Measurements from ENCODE around the gene RAB4B.

DNA sequence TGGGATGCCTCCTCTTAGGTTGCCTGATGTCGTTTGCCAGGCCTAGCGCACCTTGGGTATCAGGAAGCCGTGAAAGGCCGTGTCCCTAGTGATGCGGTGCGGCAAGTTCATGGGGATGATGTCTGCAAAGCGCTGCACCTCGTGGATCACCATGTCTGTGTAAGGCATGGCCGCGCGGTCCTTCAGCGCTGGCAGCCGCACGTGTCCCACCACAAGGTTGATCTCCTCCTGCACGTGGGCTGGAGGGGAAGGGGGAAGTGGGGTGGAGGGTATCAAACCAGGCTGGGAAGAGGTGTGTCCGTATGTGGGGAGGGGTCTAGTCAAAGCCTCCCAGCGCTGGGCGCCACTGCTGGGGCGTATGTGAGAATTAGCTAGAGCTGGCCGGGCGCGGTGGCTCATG, 44.1 kb downstream of the RAB4B start:
- TF ChIP-seq, protein P1, sequence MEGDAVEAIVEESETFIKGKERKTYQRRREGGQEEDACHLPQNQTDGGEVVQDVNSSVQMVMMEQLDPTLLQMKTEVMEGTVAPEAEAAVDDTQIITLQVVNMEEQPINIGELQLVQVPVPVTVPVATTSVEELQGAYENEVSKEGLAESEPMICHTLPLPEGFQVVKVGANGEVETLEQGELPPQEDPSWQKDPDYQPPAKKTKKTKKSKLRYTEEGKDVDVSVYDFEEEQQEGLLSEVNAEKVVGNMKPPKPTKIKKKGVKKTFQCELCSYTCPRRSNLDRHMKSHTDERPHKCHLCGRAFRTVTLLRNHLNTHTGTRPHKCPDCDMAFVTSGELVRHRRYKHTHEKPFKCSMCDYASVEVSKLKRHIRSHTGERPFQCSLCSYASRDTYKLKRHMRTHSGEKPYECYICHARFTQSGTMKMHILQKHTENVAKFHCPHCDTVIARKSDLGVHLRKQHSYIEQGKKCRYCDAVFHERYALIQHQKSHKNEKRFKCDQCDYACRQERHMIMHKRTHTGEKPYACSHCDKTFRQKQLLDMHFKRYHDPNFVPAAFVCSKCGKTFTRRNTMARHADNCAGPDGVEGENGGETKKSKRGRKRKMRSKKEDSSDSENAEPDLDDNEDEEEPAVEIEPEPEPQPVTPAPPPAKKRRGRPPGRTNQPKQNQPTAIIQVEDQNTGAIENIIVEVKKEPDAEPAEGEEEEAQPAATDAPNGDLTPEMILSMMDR (IDR thresholded peaks at IDR 0.05): no peak
- TF ChIP-seq EZH2 (IDR thresholded peaks at IDR 0.05; ENCODE audit: borderline replicate concordance, insufficient read depth, low read depth, low read length, poor library complexity, severe bottlenecking): no peak

Data from B cell (primary cell).